C4-2B (cell line): ENCODE measurements around the gene C1orf174.

Source experiments
- H3K27ac ChIP-seq: fragments of 450-650 bp; 2 replicates; pipeline ENCODE4 v1.5.1; 2017
- ZFX ChIP-seq: fragments of 450-650 bp; IDR thresholded peaks from 2 replicates; pipeline ENCODE4 v1.6.1; 2017
- TF ChIP-seq, protein P1 (sequence below): fragments of 450-650 bp; conservative IDR thresholded peaks from 2 replicates; pipeline ENCODE4 v1.5.1; 2017; ENCODE audit warnings: mild to moderate bottlenecking

Gene C1orf174

DNA sequence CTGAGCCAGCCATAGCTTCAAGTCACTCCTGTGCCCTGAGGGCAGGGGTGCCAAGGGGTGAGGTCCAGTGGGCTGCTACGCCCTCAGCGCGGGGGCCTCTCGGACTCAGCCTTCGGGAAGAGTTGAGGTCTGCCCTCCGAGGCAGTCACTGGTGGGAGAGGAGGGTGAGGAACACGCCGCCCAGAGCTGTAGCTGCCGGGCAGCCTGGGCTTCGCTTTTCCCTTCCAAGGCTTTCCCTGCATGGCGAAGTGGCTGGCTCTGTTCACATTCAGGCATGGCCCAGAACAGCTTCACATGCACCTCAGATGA is 43.0 kb upstream of the C1orf174 start:
- TF ChIP-seq, protein P1, sequence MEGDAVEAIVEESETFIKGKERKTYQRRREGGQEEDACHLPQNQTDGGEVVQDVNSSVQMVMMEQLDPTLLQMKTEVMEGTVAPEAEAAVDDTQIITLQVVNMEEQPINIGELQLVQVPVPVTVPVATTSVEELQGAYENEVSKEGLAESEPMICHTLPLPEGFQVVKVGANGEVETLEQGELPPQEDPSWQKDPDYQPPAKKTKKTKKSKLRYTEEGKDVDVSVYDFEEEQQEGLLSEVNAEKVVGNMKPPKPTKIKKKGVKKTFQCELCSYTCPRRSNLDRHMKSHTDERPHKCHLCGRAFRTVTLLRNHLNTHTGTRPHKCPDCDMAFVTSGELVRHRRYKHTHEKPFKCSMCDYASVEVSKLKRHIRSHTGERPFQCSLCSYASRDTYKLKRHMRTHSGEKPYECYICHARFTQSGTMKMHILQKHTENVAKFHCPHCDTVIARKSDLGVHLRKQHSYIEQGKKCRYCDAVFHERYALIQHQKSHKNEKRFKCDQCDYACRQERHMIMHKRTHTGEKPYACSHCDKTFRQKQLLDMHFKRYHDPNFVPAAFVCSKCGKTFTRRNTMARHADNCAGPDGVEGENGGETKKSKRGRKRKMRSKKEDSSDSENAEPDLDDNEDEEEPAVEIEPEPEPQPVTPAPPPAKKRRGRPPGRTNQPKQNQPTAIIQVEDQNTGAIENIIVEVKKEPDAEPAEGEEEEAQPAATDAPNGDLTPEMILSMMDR = no peak
- no peak for TF ChIP-seq ZFX
- no peak overlapping the region for H3K27ac ChIP-seq

- TF ChIP-seq, protein P1 = no peak
- no peak for TF ChIP-seq ZFX
- H3K27ac ChIP-seq = no peak overlapping the region
Measured at GRCh38 chr1:3942416-3943122, 42.5 kb upstream of the C1orf174 start.

- no peak for TF ChIP-seq ZFX
- TF ChIP-seq, protein P1 = no peak
Measured at GRCh38 chr1:3940754-3941345, 40.8 kb upstream of the C1orf174 start.

GRCh38 chr1:3940081-3940753 is 40.1 kb upstream of the C1orf174 start:
- no peak overlapping the region for H3K27ac ChIP-seq
- TF ChIP-seq, protein P1 = no peak
- no peak for TF ChIP-seq ZFX

More at GRCh38 chr1:3940754-3941345, 40.8 kb upstream of the C1orf174 start:
- H3K27ac ChIP-seq = no peak overlapping the region

GRCh38 chr1:3939242-3940080 is 39.4 kb upstream of the C1orf174 start:
- no peak for TF ChIP-seq ZFX
- TF ChIP-seq, protein P1 = no peak
- H3K27ac ChIP-seq = no peak overlapping the region

DNA sequence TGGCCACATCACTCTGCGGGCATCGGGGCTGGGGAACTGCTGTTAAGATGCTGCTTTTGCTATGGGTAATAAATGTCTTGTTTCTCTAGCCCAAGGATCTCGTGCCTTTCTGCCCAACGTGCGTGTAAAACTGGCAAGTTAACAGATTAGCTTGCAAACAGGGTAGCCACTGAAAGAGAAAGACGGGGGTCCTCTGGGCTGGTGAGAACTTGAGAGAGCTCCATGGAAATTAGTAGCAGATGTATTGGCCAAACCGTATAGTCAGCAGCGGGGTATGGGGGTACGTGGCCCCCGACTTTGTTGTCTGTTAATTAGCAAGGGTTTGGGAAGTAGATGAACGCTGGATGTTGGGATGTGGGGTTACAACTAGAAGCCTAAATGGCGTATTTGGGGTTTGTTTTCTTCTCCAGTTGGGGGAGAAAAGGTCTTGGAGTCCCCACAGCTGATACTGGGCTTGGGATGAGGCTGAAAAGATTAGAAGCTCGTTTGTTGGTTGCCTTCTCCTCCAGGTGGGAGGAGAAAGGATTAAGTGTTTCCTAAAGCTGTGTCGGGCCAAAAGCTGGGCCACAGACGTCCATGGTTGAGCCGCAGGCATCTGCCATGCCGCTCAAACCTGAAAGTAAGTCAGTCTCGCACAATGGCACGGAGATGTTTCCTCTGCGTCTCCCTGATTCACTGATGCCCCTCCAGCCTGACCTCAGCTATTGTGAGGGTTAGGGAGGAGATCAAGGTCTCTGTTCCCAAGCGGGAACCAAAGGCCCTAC is 32.3 kb upstream of the C1orf174 start:
- no peak overlapping the region for H3K27ac ChIP-seq
- TF ChIP-seq, protein P1 = no peak
- TF ChIP-seq ZFX = no peak
